Left ventricle myocardium inferior (tissue), 1 donor: Measurements from ENCODE around the gene CD33. TPM values are rescaled to one million over a fixed set of nuclear protein-coding genes. Genes with fewer than 3 reads are reported as not detected.

Source experiments
- DNase-seq: peaks from one replicate; pipeline ENCODE4 v3.0.0-alpha.2; 2020
- H3K27ac ChIP-seq: fragments of 200-600 bp; replicated peaks from 2 replicates; pipeline ENCODE4 v1.8.0; 2021
- H3K27me3 ChIP-seq: fragments of 200-600 bp; 2 replicates; pipeline ENCODE4 v1.8.0; 2021; ENCODE audit warnings: low read depth
- H3K36me3 ChIP-seq: fragments of 200-600 bp; 2 replicates; pipeline ENCODE4 v1.8.0; 2021
- H3K4me1 ChIP-seq: fragments of 200-600 bp; 2 replicates; pipeline ENCODE4 v1.8.0; 2021
- H3K4me3 ChIP-seq: fragments of 200-600 bp; 2 replicates; pipeline ENCODE4 v1.8.0; 2021; ENCODE audit warnings: mild to moderate bottlenecking, moderate library complexity
- H3K9me3 ChIP-seq: fragments of 200-600 bp; replicated peaks from 2 replicates; pipeline ENCODE4 v1.8.0; 2021
- intact Hi-C: fragments of 100-400 bp; cut with micrococcal nuclease; formaldehyde crosslinking; loops from one replicate; pipeline ENCODE4 v1.11.0; 2022
- total RNA-seq: library from RNA; stranded (reverse); fragmentation: NEBNext Ultra II Directional; extraction: Animal tissue kit (Norgen Biotek cat#: 25700); gene quantifications from one replicate; pipeline ENCODE4 v1.2.1, GENCODE V29; 2021
- TF ChIP-seq, protein P1 (sequence below): fragments of 200-600 bp; IDR thresholded peaks from 2 replicates; pipeline ENCODE4 v1.8.0; 2021; ENCODE audit warnings: antibody characterized with exemption, mild to moderate bottlenecking, borderline replicate concordance
- donor health status: DM: no; HTN: yes; CAD: no; lungs with severe emphysema.

Gene CD33
- total RNA-seq, 1 donor from 2014 or later: 3.0 TPM

DNA sequence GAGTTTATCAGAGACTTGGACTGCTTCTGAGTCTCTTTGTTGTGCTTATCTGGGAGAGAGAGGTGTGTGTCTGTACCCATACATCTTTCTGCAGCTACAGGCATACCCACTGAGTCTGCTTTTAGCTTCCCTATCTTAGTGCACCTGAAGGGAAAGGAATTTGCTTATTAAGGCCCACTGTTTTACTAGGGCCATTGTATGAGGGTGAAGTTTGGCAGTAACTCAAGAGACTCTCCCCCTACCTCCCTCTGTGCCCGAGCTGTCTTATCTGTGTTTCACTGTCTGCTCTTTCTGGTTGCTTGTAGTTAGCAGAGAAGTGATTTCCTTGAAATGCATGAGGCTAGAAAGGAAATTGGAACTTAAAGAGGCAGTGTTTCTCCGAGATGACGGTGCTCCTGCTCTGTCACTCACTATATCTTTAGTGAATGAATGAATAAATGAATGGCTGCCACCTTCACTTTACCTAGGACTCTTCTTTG lies 678 bp upstream of the CD33 start:
- H3K4me1 ChIP-seq: no peaks in the 10 kb centered on the region
- intact Hi-C loops: no loop called here
- peaks cover 32% of the 10 kb centered on the region for H3K27me3 ChIP-seq
- H3K4me3 ChIP-seq: no peak overlapping the region
- no peaks in the 10 kb centered on the region for H3K36me3 ChIP-seq
- no peak for DNase-seq
- no peak overlapping the region for H3K27ac ChIP-seq
- TF ChIP-seq, protein P1, sequence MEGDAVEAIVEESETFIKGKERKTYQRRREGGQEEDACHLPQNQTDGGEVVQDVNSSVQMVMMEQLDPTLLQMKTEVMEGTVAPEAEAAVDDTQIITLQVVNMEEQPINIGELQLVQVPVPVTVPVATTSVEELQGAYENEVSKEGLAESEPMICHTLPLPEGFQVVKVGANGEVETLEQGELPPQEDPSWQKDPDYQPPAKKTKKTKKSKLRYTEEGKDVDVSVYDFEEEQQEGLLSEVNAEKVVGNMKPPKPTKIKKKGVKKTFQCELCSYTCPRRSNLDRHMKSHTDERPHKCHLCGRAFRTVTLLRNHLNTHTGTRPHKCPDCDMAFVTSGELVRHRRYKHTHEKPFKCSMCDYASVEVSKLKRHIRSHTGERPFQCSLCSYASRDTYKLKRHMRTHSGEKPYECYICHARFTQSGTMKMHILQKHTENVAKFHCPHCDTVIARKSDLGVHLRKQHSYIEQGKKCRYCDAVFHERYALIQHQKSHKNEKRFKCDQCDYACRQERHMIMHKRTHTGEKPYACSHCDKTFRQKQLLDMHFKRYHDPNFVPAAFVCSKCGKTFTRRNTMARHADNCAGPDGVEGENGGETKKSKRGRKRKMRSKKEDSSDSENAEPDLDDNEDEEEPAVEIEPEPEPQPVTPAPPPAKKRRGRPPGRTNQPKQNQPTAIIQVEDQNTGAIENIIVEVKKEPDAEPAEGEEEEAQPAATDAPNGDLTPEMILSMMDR: no peak
- peaks cover 14% of the 10 kb centered on the region for H3K9me3 ChIP-seq

DNA sequence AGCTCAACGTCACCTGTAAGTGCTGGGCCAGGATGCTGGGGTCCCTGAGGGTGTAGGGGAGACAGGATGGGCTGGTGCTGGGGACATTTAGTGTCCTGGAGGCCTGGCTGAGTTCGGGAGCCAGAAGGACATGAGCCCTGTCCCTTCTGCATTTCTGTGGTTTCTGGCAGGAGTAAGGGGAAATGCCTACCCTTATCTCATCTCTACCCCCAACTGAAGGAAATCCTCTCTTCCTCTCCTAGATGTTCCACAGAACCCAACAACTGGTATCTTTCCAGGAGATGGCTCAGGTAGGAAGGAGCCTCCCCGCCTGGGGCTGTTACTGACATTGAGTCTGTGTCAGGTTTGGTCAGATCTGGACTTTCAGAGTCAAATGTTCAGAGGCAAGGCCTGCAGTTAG lies 1.2 kb downstream of the CD33 start:
- DNase-seq: no peak
- intact Hi-C loops: no loop called here
- H3K9me3 ChIP-seq: peaks cover 14% of the 10 kb centered on the region
- no peaks in the 10 kb centered on the region for H3K36me3 ChIP-seq
- no peak overlapping the region for H3K27ac ChIP-seq
- H3K27me3 ChIP-seq: peaks cover 21% of the 10 kb centered on the region
- TF ChIP-seq, protein P1: no peak
- peak overlapping the region; percentile 44 for H3K4me3 ChIP-seq
- no peaks in the 10 kb centered on the region for H3K4me1 ChIP-seq

DNA sequence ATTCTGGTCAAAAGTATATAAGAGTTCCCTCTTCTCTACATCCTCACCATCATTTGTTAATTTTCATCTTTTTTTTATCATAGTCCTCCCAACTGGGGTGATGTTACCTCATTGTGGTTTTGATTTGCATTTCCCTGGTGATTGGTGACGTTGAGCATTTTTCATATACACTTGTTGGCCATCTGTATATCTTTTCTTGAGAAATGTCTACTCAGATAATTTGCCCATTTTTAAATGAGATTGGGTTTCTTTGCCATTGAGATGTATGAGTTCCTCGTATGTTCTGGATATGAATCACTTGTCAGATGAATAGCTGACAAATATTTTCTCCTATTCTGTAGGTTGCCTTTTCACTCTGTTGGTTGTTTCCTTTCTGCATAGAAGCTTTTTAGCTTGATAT lies 2.4 kb downstream of the CD33 start:
- TF ChIP-seq, protein P1: no peak
- intact Hi-C loops: no loop called here
- no peak overlapping the region for H3K27ac ChIP-seq
- H3K36me3 ChIP-seq: no peaks in the 10 kb centered on the region
- H3K4me3 ChIP-seq: no peak overlapping the region
- no peak for DNase-seq
- peaks cover 27% of the 10 kb centered on the region for H3K27me3 ChIP-seq
- H3K4me1 ChIP-seq: no peaks in the 10 kb centered on the region
- peaks cover 20% of the 10 kb centered on the region for H3K9me3 ChIP-seq

DNA sequence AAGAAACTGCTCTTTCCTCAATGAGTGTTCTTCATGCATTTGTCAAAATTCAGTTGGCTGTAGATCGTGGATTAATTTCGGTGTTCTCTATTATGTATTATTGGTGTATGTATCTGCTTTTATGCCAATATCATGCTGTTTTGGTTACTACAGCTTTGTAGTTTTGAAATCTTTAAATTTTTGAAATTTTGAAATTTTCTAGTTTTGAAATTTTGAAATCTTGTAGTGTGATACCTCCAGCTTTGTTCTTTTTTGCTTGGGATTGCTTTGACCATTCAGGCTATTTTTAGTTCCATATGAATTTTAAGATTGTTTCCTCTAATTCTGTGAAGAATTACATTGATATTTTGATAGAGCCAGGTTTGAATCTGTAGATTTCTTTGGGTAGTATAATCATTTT lies 3.1 kb downstream of the CD33 start:
- Histone ChIP-seq H3K4me3 (no peak overlapping the region), H3K9me3 (peaks cover 17% of the 10 kb centered on the region), H3K27me3 (peaks cover 33% of the 10 kb centered on the region), H3K36me3 (no peaks in the 10 kb centered on the region), H3K27ac (no peak overlapping the region), H3K4me1 (no peaks in the 10 kb centered on the region)
- no peak for DNase-seq
- intact Hi-C loops: no loop called here
- TF ChIP-seq, protein P1: no peak

DNA sequence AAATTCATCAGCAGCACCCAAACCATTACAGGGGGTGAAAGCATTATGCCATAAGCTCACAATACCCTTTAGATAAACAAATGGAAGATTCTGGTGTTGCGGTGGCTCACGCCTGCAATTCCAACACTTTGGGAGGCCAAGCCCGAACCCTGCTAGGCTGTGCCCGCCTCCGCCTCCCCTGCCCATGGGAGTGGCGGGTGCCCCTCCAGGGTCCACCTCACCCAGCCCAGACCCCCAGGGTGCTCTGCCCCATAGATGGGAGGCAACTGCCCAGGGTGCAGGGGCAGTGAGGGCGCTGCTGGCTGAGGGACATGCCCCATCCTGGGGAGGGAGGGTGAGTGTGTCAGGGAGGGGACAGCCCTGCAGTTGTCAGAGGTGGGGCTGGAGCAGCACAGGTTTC lies 16.0 kb downstream of the CD33 start:
- Histone ChIP-seq H3K27ac (no peak overlapping the region), H3K9me3 (no peaks in the 10 kb centered on the region), H3K4me1 (no peaks in the 10 kb centered on the region), H3K27me3 (peaks cover 73% of the 10 kb centered on the region), H3K36me3 (no peaks in the 10 kb centered on the region), H3K4me3 (no peak overlapping the region)
- TF ChIP-seq, protein P1: no peak
- DNase-seq: no peak
- intact Hi-C loops: no loop called here
